K562 (cell line): ENCODE measurements around the gene P4HTM. TPM values are rescaled to one million over a fixed set of nuclear protein-coding genes. Genes with fewer than 3 reads are reported as not detected.

Experiments used
- CSDE1 ChIP-seq, 2 experiments: fragments of 450-650 bp; IDR thresholded peaks; 2 replicates each; pipeline ENCODE4 v1.6.1; 2016; ENCODE audit warnings: mild to moderate bottlenecking in 1 of 2
- MAFK ChIP-seq: IDR thresholded peaks from 2 replicates; pipeline ENCODE4 v1.6.1; 2011; ENCODE audit warnings: low read length, improper control_type of control experiment
- NFIX ChIP-seq: fragments of 250-450 bp; sonication (Bioruptor Pico); IDR thresholded peaks from 2 replicates; pipeline ENCODE4 v1.4.0; 2020; ENCODE audit warnings: low read depth, mild to moderate bottlenecking, moderate library complexity
- NR1H2 ChIP-seq: sonication (generic); formaldehyde crosslinking; IDR thresholded peaks from 2 replicates; pipeline ENCODE4 v1.4.0; 2020; ENCODE audit warnings: mild to moderate bottlenecking, missing genetic modification reagents
- POLR2A ChIP-seq: fragments of 450-650 bp; conservative IDR thresholded peaks from 2 replicates; pipeline ENCODE4 v1.6.1; 2016
- SMARCA5 ChIP-seq: fragments of 450-650 bp; IDR thresholded peaks from 2 replicates; pipeline ENCODE4 v1.6.1; 2016
- SRSF1 ChIP-seq: fragments of 200-400 bp; formaldehyde crosslinking; IDR thresholded peaks from 2 replicates; pipeline ENCODE4 v1.6.1; 2017; ENCODE audit warnings: mild to moderate bottlenecking, low read depth, low read length, moderate library complexity
- TGIF2 ChIP-seq: sonication (generic); formaldehyde crosslinking; IDR thresholded peaks from 2 replicates; pipeline ENCODE4 v1.8.1; 2022; ENCODE audit warnings: mild to moderate bottlenecking, missing genetic modification reagents, moderate library complexity
- ZFP36 ChIP-seq: fragments of 150-350 bp; IDR thresholded peaks from 2 replicates; pipeline ENCODE4 v1.6.1; 2018; ENCODE audit warnings: low read length, low read depth; ENCODE audit not compliant: partially characterized antibody
- ZNF551 ChIP-seq: fragments of 250-450 bp; sonication (Bioruptor Pico); IDR thresholded peaks from 2 replicates; pipeline ENCODE4 v1.5.0; 2021; ENCODE audit warnings: mild to moderate bottlenecking, moderate library complexity
- polyA plus RNA-seq, 8 experiments: library from polyadenylated mRNA; depleted of rRNA in 4 of 8; stranded (reverse) in 5 of 8; unstranded in 3 of 8; fragments of >200 nt; fragmentation: Nextera tagmentation in 2 of 8; fragmentation: Illumina TruSeq in 1 of 8; extraction: Ambion mirVana in 2 of 8; extraction: Trizol in 1 of 8; gene quantifications; 2 replicates each; pipeline versions ENCODE4 v1.2.1 to v1.2.3, GENCODE V29; 2011 to 2014; ENCODE audit warnings: inconsistent platforms in 1 of 8, missing spikeins in 1 of 8
- total RNA-seq, 7 experiments: library from RNA; depleted of rRNA in 6 of 7; stranded (reverse); fragments of >200 nt in 6 of 7; fragmentation: Illumina TruSeq in 2 of 7; extraction: Trizol in 2 of 7; gene quantifications; 2 replicates each; pipeline versions ENCODE4 v1.2.1 to v1.2.3, GENCODE V29; 2011 to 2021; ENCODE audit warnings: low replicate concordance in 1 of 7
- TF ChIP-seq, protein P1 (sequence below), 2 experiments: fragments of 450-650 bp in 1 of 2; sonication (generic) in 1 of 2; formaldehyde crosslinking in 1 of 2; IDR thresholded peaks; 2 replicates each; pipeline versions ENCODE4 v1.7.1 to v1.9.0; 2016 to 2022; ENCODE audit warnings: inconsistent platforms in 1 of 2, mild to moderate bottlenecking in 1 of 2, missing genetic modification reagents in 1 of 2
- TF ChIP-seq, protein P2 (sequence below): fragments of 450-650 bp; IDR thresholded peaks from 2 replicates; pipeline ENCODE4 v1.6.1; 2014; ENCODE audit warnings: low read depth, mild to moderate bottlenecking, moderate library complexity, borderline replicate concordance
- TF ChIP-seq, protein P3 (sequence below): sonication (generic); formaldehyde crosslinking; IDR thresholded peaks from 2 replicates; pipeline ENCODE4 v1.8.0; 2022; ENCODE audit warnings: mild to moderate bottlenecking, missing genetic modification reagents
- TF ChIP-seq, protein P4 (sequence below): conservative IDR thresholded peaks from 2 replicates; pipeline ENCODE4 v1.6.1; 2011; ENCODE audit warnings: low read depth, mild to moderate bottlenecking, low read length; ENCODE audit not compliant: control insufficient read depth

The P4HTM gene
- total and polyA plus RNA-seq, 9 of the 15 experiments (the other 6 are each of a cell fraction or from before 2014, with no cell fraction given), result 0.09 to 0.66 (median 0.25) TPM; not detected in 2

DNA sequence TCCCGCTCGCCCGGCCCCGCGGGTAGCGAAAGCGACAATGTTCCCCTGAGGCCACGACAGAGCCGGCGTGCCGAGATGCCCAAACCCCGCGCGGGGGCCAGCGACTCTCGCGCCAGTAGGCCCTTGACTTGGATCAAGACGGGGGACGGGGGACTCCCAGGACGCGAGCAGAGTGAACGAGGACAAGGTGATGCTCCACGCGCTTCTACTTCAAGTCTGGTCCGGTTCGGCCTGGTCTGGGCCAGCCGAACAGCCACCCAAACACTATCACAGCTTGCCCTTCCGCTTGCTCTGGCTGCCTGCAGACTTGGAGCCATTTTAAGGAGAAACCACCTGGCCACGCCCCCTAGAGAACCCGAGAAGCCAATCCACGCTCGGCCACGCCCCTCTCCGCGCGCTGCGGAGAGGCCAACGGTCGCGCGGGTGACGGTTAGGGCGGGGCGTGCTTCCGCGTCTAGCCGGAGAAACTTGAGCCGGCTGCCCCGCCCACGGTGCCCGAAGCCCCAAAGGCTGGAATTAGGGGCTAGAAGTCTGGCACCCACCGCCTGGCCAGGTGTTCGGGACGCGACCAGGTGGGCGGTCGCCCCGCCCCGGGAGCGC, 31.3 kb downstream of the P4HTM start (continued):
- TF ChIP-seq, protein P1, sequence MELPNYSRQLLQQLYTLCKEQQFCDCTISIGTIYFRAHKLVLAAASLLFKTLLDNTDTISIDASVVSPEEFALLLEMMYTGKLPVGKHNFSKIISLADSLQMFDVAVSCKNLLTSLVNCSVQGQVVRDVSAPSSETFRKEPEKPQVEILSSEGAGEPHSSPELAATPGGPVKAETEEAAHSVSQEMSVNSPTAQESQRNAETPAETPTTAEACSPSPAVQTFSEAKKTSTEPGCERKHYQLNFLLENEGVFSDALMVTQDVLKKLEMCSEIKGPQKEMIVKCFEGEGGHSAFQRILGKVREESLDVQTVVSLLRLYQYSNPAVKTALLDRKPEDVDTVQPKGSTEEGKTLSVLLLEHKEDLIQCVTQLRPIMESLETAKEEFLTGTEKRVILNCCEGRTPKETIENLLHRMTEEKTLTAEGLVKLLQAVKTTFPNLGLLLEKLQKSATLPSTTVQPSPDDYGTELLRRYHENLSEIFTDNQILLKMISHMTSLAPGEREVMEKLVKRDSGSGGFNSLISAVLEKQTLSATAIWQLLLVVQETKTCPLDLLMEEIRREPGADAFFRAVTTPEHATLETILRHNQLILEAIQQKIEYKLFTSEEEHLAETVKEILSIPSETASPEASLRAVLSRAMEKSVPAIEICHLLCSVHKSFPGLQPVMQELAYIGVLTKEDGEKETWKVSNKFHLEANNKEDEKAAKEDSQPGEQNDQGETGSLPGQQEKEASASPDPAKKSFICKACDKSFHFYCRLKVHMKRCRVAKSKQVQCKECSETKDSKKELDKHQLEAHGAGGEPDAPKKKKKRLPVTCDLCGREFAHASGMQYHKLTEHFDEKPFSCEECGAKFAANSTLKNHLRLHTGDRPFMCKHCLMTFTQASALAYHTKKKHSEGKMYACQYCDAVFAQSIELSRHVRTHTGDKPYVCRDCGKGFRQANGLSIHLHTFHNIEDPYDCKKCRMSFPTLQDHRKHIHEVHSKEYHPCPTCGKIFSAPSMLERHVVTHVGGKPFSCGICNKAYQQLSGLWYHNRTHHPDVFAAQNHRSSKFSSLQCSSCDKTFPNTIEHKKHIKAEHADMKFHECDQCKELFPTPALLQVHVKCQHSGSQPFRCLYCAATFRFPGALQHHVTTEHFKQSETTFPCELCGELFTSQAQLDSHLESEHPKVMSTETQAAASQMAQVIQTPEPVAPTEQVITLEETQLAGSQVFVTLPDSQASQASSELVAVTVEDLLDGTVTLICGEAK (IDR thresholded peaks at IDR 0.05), result no peak
- TF ChIP-seq, protein P1 (CRISPR knock-in tag; IDR thresholded peaks at IDR 0.05), result no peak
- TF ChIP-seq, protein P2, sequence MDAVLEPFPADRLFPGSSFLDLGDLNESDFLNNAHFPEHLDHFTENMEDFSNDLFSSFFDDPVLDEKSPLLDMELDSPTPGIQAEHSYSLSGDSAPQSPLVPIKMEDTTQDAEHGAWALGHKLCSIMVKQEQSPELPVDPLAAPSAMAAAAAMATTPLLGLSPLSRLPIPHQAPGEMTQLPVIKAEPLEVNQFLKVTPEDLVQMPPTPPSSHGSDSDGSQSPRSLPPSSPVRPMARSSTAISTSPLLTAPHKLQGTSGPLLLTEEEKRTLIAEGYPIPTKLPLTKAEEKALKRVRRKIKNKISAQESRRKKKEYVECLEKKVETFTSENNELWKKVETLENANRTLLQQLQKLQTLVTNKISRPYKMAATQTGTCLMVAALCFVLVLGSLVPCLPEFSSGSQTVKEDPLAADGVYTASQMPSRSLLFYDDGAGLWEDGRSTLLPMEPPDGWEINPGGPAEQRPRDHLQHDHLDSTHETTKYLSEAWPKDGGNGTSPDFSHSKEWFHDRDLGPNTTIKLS, result no peak
- TF ChIP-seq TGIF2 (CRISPR knock-in tag) (0 out of 2 replicates have a peak, but pooled peaks have one; percentile 7), SMARCA5 (no peak), NFIX (CRISPR knock-in tag) (no peak), NR1H2 (CRISPR knock-in tag) (no peak), ZNF551 (CRISPR knock-in tag) (no peak), SRSF1 (no peak), CSDE1 (IDR thresholded peaks at IDR 0.05) (peak in 1 of 2 experiments; percentile 75; a peak in 2 of 4 replicates), ZFP36 (no peak), POLR2A (peak; percentile 99), MAFK (no peak)
- TF ChIP-seq, protein P3, sequence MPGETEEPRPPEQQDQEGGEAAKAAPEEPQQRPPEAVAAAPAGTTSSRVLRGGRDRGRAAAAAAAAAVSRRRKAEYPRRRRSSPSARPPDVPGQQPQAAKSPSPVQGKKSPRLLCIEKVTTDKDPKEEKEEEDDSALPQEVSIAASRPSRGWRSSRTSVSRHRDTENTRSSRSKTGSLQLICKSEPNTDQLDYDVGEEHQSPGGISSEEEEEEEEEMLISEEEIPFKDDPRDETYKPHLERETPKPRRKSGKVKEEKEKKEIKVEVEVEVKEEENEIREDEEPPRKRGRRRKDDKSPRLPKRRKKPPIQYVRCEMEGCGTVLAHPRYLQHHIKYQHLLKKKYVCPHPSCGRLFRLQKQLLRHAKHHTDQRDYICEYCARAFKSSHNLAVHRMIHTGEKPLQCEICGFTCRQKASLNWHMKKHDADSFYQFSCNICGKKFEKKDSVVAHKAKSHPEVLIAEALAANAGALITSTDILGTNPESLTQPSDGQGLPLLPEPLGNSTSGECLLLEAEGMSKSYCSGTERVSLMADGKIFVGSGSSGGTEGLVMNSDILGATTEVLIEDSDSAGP (CRISPR knock-in tag), result no peak
- TF ChIP-seq, protein P4, sequence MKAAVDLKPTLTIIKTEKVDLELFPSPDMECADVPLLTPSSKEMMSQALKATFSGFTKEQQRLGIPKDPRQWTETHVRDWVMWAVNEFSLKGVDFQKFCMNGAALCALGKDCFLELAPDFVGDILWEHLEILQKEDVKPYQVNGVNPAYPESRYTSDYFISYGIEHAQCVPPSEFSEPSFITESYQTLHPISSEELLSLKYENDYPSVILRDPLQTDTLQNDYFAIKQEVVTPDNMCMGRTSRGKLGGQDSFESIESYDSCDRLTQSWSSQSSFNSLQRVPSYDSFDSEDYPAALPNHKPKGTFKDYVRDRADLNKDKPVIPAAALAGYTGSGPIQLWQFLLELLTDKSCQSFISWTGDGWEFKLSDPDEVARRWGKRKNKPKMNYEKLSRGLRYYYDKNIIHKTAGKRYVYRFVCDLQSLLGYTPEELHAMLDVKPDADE, result peak; percentile 61; the same call in 1 of the 2 replicates
